Anterior cingulate cortex (tissue), 58 donors: ENCODE data around the gene CCNL2.

Experiments used
- DNase-seq, 58 donors: peaks; one replicate each; lab custom pipeline; 2025; lab: John Stamatoyannopoulos, UW

Gene CCNL2

GRCh38 chr1:1360506-1361169, 38.5 kb downstream of the CCNL2 start:
- DNase-seq: peak in 3 of 58 donors; percentile 30 to 66 (median 51)

DNA sequence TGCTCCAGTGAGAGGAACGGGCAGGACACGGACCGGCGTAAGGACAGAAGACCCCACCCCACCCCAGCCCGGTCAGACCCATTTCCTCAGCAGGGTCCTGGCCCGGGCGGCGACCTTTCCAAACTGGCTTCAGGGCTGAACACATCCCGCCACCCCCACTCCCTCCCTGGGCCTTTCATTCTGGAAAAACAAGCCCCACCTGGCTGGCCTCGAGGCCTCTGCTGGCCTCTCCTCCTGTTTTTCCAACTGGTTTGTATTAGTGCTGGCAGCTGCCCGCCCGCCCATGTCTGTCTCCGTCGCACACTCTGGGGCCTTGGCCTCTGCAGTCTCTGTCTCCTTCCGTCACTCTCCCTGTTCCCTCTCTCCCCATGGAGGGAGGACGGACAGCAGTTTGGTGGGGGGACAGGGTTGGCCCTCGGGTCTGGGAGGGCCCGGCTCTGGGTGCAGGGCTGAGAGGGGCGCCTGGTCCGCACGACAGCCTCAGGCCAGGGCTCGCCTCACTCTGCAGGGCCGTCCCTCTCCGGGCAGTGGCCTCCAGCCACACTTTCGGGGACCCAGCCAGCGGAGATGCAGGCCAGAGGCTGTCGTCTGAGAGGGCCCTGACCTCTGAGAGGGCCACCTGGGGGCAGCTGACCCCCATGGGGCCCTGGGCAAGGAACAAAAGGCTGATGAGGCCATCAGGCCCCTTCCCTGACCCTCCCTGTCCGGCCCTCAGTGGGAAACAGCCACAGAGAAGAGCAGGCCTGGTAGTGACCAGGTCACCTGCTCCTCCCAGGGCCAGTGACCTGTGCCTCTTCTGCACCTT, 39.3 kb downstream of the CCNL2 start:
- DNase-seq: no peak

GRCh38 chr1:1359308-1359663, 39.8 kb downstream of the CCNL2 start:
- DNase-seq: no peak

GRCh38 chr1:1358433-1359271, 40.5 kb downstream of the CCNL2 start, which contains the start of gene MXRA8:
Gene MXRA8 (minus strand): TSS chr1:1358555. CDS start chr1:1358504, 51 bp downstream.
- peak in 9 of 58 donors; percentile 19 to 54 (median 33) for DNase-seq

GRCh38 chr1:1357871-1358432, 41.2 kb downstream of the CCNL2 start:
- DNase-seq: no peak

- DNase-seq: no peak
These were observed 42.2 kb downstream of the CCNL2 start for GRCh38 chr1:1356796-1357401.

- DNase-seq: no peak
These were observed 42.9 kb downstream of the CCNL2 start for GRCh38 chr1:1356166-1356795.

DNA sequence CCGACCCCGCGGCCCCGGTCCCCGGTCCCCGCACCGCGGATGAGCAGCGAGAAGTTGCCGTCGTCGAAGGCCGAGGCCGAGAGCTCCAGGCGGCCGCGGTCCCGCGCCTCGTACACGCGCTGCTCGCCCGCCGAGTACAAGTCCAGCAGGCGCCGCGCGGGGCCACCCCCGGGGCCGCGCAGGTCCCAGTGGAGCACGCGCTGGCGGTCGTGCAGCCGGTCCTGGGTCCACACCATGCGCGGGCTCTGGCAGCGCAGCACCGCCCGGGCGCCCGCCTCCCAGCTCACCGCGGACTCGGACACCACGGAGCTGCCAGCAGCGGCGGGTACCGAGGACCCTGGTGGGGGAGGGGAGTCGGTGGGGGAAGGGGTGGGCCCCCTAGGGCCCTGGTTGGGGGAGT, 43.7 kb downstream of the CCNL2 start:
- peak in 3 of 58 donors; percentile 28 to 33 (median 28) for DNase-seq

DNA sequence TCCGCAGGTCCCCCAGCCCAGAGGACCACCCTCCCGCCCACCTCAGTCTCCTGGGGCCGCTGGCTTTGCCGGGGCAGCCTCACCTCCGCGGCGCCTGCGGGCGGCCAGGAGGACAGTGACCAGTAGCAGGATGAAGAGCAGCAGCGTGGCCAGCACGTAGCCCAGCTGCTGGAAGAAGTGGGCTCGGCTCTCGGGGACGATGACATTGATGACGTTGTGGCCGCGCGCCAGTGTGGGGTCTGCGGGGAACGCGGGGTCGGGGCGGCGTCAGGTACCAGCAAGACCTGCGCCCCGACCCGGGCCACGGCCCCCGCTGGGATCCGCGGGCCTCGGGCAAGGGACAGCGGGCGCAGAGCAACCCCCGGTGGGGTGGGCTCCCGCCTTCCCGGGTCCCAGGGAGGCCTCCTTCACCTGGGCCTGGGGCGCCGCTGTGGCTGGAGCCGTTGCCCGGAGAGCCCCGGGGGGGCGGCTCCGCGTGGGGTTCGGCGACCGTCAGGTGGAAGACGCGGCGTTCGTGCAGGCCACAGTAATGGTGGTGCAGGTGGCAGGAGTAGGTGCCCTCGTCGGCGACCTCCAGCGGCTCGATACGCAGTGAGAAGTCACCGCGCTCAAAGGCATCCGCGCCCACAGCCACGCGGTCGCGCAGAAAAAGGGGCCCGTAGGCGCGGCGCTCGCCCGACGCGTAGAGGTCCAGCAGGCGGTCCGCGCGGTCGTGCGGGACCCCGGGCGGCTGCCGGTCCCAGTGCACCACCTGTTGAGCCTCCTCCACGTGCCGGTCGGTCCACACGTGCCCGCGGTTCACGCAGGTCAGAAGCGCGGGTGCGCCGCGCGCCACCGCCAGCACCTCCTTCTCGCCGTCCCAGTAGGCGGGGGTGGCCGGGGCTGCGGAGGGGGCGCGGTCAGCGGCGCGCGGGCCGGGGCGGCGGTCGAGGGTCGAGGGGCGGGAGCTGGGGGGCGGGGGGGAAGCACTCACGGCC, 44.6 kb downstream of the CCNL2 start:
- DNase-seq: no peak

DNA sequence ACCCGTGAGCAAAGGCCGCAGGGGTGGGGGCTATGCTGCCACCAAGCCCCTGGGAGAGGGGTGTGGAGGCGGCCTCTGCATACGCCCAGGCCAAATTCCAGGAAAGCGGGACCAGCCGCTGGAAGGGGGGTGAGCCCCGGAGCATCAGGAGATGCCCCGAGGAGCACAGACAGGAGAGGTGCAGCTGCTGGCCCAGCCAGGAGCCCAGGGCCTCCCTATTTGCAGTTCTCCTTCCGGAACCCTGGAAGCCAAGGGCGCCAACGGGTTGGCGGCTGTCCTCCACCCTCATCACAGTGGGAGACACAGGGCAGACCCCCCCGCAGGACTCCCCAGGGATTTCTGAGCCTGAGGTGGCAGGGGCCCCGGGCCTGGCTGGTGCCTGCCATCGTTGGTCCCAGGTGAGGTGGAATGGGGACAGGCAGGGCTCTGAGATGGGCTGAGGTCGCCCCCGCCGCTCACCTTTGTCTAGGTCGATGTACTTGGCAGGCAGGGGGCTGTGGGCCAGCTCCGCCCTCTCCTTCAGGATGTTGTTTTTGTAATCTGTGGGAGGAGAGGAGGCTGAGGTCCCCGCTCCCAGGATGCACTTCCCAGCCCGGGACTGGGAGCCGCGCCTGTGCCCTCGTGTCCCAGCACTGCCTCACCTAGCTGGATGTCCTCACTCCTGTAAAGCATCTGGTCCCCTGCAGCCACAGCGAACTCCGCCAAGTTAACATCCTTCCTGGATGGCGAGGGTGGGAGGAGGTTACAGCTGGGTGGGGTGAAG, 45.6 kb downstream of the CCNL2 start:
- no peak for DNase-seq

DNA sequence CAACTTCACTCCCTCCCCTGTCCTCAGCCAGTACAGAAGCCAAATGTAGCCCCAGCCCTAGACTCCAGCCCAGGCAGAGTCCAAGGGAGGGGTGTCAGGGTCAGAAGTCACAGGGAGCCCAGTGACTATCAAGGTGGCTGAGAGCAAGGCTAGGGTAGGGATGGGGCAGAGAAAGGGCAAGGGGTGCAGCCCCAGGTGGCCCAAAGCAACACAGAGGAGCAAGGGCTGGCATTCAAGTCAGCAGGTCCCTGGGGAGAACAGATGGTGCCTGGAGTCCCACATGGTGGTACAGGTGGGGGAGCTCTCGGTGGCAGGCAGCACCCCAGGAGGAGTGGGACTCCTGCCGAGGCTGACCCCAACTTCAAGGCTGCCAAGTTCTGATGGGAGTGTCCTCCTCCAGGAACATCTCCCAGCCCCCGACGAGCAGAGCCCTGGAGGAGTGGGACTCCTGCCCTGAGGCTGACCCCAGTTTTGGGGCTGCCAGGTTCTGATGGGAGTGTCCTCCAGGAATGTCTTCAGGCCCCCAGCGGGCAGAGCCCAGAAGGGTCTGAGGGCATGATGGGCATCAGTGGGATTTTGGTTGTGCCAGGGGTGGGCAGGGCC, 46.2 kb downstream of the CCNL2 start:
- no peak for DNase-seq

GRCh38 chr1:1351511-1352427, 47.4 kb downstream of the CCNL2 start:
- DNase-seq: no peak

- peak in 41 of 58 donors; percentile 19 to 77 (median 57) for DNase-seq
These were observed 49.7 kb downstream of the CCNL2 start, which contains the start of gene DVL1 for GRCh38 chr1:1349256-1350012. Gene DVL1 (minus strand): TSS chr1:1349418. CDS start chr1:1349065, 353 bp downstream.

- peak in 1 of 58 donors; percentile 17 for DNase-seq
These were observed 50.5 kb downstream of the CCNL2 start for GRCh38 chr1:1348420-1349255.
